ENCODE data around the gene CNGA3. TPM values are rescaled to one million over a fixed set of nuclear protein-coding genes. Genes with fewer than 3 reads are reported as not detected.

The CNGA3 gene
- total RNA-seq, 1 experiment from 2014 or later, result not detected

- Histone ChIP-seq H4K5ac (ENCODE audit: insufficient read length, low read depth, low read length) (no peak overlapping the region), H3T11ph (ENCODE audit: low read length) (no peak overlapping the region), H2BK12ac (ENCODE audit: insufficient read length, low read depth, low read length) (no peak overlapping the region), H3K9me3 (ENCODE audit: control insufficient read depth, low read depth, low read length) (no peaks in the 10 kb centered on the region), H3K27ac (ENCODE audit: insufficient read length, low read depth, low read length) (no peak overlapping the region), H3K18ac (ENCODE audit: insufficient read length, low read depth, low read length) (no peak overlapping the region), H2BK15ac (ENCODE audit: low read depth, low read length) (no peak overlapping the region), H3K23ac (ENCODE audit: insufficient read length, low read depth, low read length) (no peak overlapping the region), H3K4me2 (ENCODE audit: insufficient read depth, insufficient read length, low read length) (no peak overlapping the region), H4K8ac (replicated peaks; ENCODE audit: insufficient read length, low read depth, low read length) (no peak overlapping the region), H4K91ac (ENCODE audit: insufficient read length, low read depth, low read length) (no peak overlapping the region), H3K23me2 (ENCODE audit: insufficient read length, low read depth, low read length, poor library complexity, severe bottlenecking) (no peaks in the 10 kb centered on the region), H2AK5ac (ENCODE audit: insufficient read length, low read length) (no peak overlapping the region), H3K56ac (ENCODE audit: insufficient read length, low read depth, low read length) (no peak overlapping the region), H2BK20ac (ENCODE audit: low read depth, low read length, poor library complexity, severe bottlenecking) (no peak overlapping the region), H3K79me1 (ENCODE audit: insufficient read depth, low read depth, low read length, poor library complexity, severe bottlenecking) (no peaks in the 10 kb centered on the region), H3K14ac (ENCODE audit: insufficient read depth, low read length) (no peak overlapping the region), H3K4ac (ENCODE audit: low read depth, low read length) (no peak overlapping the region), H3K4me1 (ENCODE audit: insufficient read depth, low read length) (no peaks in the 10 kb centered on the region), H2BK5ac (ENCODE audit: insufficient read length, low read length) (no peak overlapping the region), H3K27me3 (ENCODE audit: insufficient read depth, low read length) (no peaks in the 10 kb centered on the region), H2BK120ac (ENCODE audit: low read depth, low read length, poor library complexity, severe bottlenecking) (no peak overlapping the region), H3K9ac (ENCODE audit: extremely low read depth, insufficient read length, low read length) (no peak overlapping the region), H2AFZ (ENCODE audit: low read length) (no peak overlapping the region), H3K79me2 (ENCODE audit: insufficient read depth, low read length) (no peaks in the 10 kb centered on the region), H4K20me1 (ENCODE audit: control insufficient read depth, insufficient read depth, insufficient read length) (no peaks in the 10 kb centered on the region)
- no peak for DNase-seq
- Mint-ChIP-seq H3K36me3 (ENCODE audit: insufficient read depth in 1 of 3, low read depth in 3 of 3) (peaks cover 0 to 1% (median 0%) of the 10 kb centered on the region in 3 experiments; a peak in 1 of 7 replicates), H3K27ac (no peak overlapping the region), H3K27me3 (ENCODE audit: low read depth) (peaks cover 11% of the 10 kb centered on the region), H3K4me3 (no peak overlapping the region), H3K4me1 (peaks cover 18 to 30% of the 10 kb centered on the region in 2 experiments), H3K9me3 (no peaks in the 10 kb centered on the region)
- TF ChIP-seq CTCF (conservative IDR thresholded peaks at IDR 0.05), result no peak
- no CpG with 5 or more reads among the region's 4 CpGs for WGBS (ENCODE audit: extremely low coverage, insufficient read length, low lambda C conversion rate)
Measured at GRCh38 chr2:98310010-98310409, 36.2 kb upstream of the CNGA3 start.
